Right hindlimb (tissue), 1 donor: ENCODE data around the gene GPC5.

ENCODE experiments used
- DNase-seq: peaks from one replicate; pipeline ENCODE4 v3.0.0-alpha.2; 2018

The GPC5 gene

GRCh38 chr13:91464336-91464735, 65.9 kb downstream of the GPC5 start:
- no peak for DNase-seq

- DNase-seq, result no peak
Observed at GRCh38 chr13:91467236-91467635, 68.8 kb downstream of the GPC5 start.

- DNase-seq, result no peak
Observed at GRCh38 chr13:91468301-91468700, 69.9 kb downstream of the GPC5 start.

- DNase-seq, result no peak
Observed at GRCh38 chr13:91470084-91470621, 71.7 kb downstream of the GPC5 start.

- DNase-seq, result no peak
Observed at GRCh38 chr13:91470681-91471080, 72.3 kb downstream of the GPC5 start.

GRCh38 chr13:91482427-91482826, 84.0 kb downstream of the GPC5 start:
- no peak for DNase-seq

- no peak for DNase-seq
Observed at GRCh38 chr13:91491980-91492379, 93.6 kb downstream of the GPC5 start.

- DNase-seq, result no peak
Observed at GRCh38 chr13:91493442-91493841, 95.0 kb downstream of the GPC5 start.

- DNase-seq, result no peak
Observed at GRCh38 chr13:91498298-91498697, 99.9 kb downstream of the GPC5 start.

GRCh38 chr13:91504216-91504615, 105.8 kb downstream of the GPC5 start:
- DNase-seq, result no peak

GRCh38 chr13:91506759-91507158, 108.3 kb downstream of the GPC5 start:
- no peak for DNase-seq

GRCh38 chr13:91510058-91510457, 111.6 kb downstream of the GPC5 start:
- no peak for DNase-seq

- DNase-seq, result no peak
Observed at GRCh38 chr13:91513790-91514189, 115.4 kb downstream of the GPC5 start.

- no peak for DNase-seq
Observed at GRCh38 chr13:91516799-91517198, 118.4 kb downstream of the GPC5 start.

GRCh38 chr13:91520952-91521351, 122.5 kb downstream of the GPC5 start:
- no peak for DNase-seq

GRCh38 chr13:91523116-91523515, 124.7 kb downstream of the GPC5 start:
- no peak for DNase-seq

- DNase-seq, result no peak
Observed at GRCh38 chr13:91526543-91527033, 128.2 kb downstream of the GPC5 start.

GRCh38 chr13:91529739-91530482, 131.5 kb downstream of the GPC5 start:
- DNase-seq, result no peak

- no peak for DNase-seq
Observed at GRCh38 chr13:91531646-91532045, 133.2 kb downstream of the GPC5 start.

- DNase-seq, result no peak
Observed at GRCh38 chr13:91533354-91533753, 134.9 kb downstream of the GPC5 start.

- no peak for DNase-seq
Observed at GRCh38 chr13:91534996-91535395, 136.6 kb downstream of the GPC5 start.

GRCh38 chr13:91537376-91537775, 139.0 kb downstream of the GPC5 start:
- DNase-seq, result no peak

- DNase-seq, result no peak
Observed at GRCh38 chr13:91539286-91540157, 141.1 kb downstream of the GPC5 start.
